T-helper 1 cell treated with Interleukin-12 subunit alpha and Interleukin-12 subunit beta and Interleukin-4 antibody, amounts not matched to agents 30 μg/mL and 1 μg/mL, for 36 hours (primary cell): ENCODE measurements around the gene GBP2.
"Not testable (repeated sequence)": the region's sequence is repeated elsewhere in the genome, so short reads cannot be mapped to it uniquely, and the experiment has no call there.

ENCODE experiments used
- H3K27ac Mint-ChIP-seq: one replicate; pipeline ENCODE4 v1.8.0; 2021; ENCODE audit warnings: mild to moderate bottlenecking, mixed read lengths
- H3K27me3 Mint-ChIP-seq: one replicate; pipeline ENCODE4 v1.8.0; 2021; ENCODE audit warnings: low read depth, mixed read lengths
- H3K36me3 Mint-ChIP-seq: one replicate; pipeline ENCODE4 v1.8.0; 2021; ENCODE audit warnings: low read depth, mixed read lengths
- H3K4me1 Mint-ChIP-seq: one replicate; pipeline ENCODE4 v1.8.0; 2021; ENCODE audit warnings: low read depth, mixed read lengths
- H3K4me3 Mint-ChIP-seq: one replicate; pipeline ENCODE4 v1.8.0; 2021; ENCODE audit warnings: mild to moderate bottlenecking, moderate library complexity, mixed read lengths
- H3K9me3 Mint-ChIP-seq: one replicate; pipeline ENCODE4 v1.8.0; 2021; ENCODE audit warnings: mixed read lengths

Gene GBP2

GRCh38 chr1:89147678-89148658 lies 22.1 kb upstream of the GBP2 start:
- Mint-ChIP-seq H3K9me3 (no peaks in the 10 kb centered on the region), H3K27ac (no peak overlapping the region), H3K36me3 (peaks cover 3% of the 10 kb centered on the region)

DNA sequence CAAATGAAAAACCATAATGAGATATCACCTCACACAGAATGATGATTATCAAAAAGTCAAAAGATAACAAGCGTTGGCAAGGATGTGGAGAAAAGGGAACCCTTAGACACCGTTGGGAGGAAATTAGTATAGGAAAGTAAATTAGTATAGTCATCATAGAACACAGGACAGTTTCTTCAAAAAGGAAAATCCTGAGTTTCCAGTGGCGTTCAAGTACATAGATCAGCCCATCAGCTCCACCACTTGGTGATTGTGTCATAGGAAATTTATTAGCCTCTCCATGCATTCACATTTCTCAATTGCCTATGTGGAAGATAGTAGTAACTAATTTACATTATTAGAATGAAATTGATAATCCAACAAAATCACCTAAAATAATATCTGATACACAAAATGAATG lies 20.8 kb upstream of the GBP2 start:
- peaks cover 3% of the 10 kb centered on the region for H3K36me3 Mint-ChIP-seq

More at GRCh38 chr1:89147678-89148658, 22.1 kb upstream of the GBP2 start:
- Mint-ChIP-seq H3K4me3 (no peak overlapping the region), H3K27me3 (peaks cover 18% of the 10 kb centered on the region), H3K4me1 (peaks cover 11% of the 10 kb centered on the region)

DNA sequence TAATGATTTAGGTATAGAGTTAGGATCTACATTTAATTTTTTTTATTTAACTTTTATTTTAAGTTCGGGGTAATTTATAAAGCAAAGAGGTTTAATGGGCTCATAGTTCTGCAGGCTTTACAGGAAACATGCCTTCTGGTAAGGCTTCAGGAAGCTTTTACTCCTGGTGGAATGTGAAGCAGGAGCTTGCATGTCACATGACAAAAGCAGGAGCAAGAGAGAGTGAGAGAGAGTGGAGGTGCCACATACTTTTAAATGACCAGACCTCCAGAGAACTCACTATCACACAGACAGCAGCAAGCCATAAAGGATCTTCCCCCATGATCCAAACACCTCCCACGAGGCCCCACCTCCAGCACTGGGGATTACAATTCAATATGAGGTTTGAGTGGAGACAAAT lies 17.6 kb upstream of the GBP2 start:
- peaks cover 10% of the 10 kb centered on the region for H3K4me1 Mint-ChIP-seq
- H3K27me3 Mint-ChIP-seq, result peaks cover 18% of the 10 kb centered on the region
- no peak overlapping the region for H3K27ac Mint-ChIP-seq
- H3K4me3 Mint-ChIP-seq, result no peak overlapping the region
- peaks cover 7% of the 10 kb centered on the region for H3K36me3 Mint-ChIP-seq
- H3K9me3 Mint-ChIP-seq, result peaks cover 5% of the 10 kb centered on the region

More for the DNA sequence above, 20.8 kb upstream of the GBP2 start:
- Mint-ChIP-seq H3K27me3 (peaks cover 18% of the 10 kb centered on the region), H3K4me1 (peaks cover 11% of the 10 kb centered on the region), H3K27ac (no peak overlapping the region), H3K4me3 (no peak overlapping the region), H3K9me3 (no peaks in the 10 kb centered on the region)

DNA sequence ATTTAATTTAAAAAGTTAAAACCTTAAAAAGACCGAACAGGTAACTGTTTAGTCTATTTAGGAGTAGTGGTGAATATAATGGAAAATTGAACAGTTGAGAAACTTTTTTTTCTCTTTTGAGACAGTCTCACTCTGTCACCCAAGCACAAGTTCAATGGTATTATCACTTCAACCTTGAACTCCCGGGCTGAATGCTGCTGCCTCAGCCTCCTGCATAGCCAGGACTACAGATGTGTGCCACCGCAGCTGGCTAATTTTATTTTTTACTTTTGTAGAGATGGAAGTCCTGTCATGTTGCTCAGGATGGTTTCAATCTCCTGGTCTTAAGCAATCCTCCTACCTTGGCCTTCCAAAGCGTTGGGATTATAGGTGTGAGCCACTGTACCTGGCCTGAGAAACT lies 16.2 kb upstream of the GBP2 start:
- Mint-ChIP-seq H3K9me3 (peaks cover 19% of the 10 kb centered on the region), H3K27ac (no peak overlapping the region), H3K27me3 (peaks cover 10% of the 10 kb centered on the region), H3K4me1 (peaks cover 10% of the 10 kb centered on the region), H3K4me3 (no peak overlapping the region), H3K36me3 (peaks cover 7% of the 10 kb centered on the region)

- Mint-ChIP-seq H3K4me3 (no peak overlapping the region), H3K27ac (no peak overlapping the region), H3K36me3 (peaks cover 27% of the 10 kb centered on the region), H3K4me1 (peaks cover 13% of the 10 kb centered on the region), H3K9me3 (peaks cover 46% of the 10 kb centered on the region), H3K27me3 (no peaks in the 10 kb centered on the region)
Observed at GRCh38 chr1:89133747-89134146, 7.8 kb upstream of the GBP2 start.

- H3K27me3 Mint-ChIP-seq, result no peaks in the 10 kb centered on the region
- H3K9me3 Mint-ChIP-seq, result peaks cover 22% of the 10 kb centered on the region
- H3K27ac Mint-ChIP-seq, result no peak overlapping the region
- H3K4me3 Mint-ChIP-seq, result no peak overlapping the region
- peaks cover 28% of the 10 kb centered on the region for H3K4me1 Mint-ChIP-seq
- H3K36me3 Mint-ChIP-seq, result peaks cover 27% of the 10 kb centered on the region
Observed at GRCh38 chr1:89130716-89131115, 4.8 kb upstream of the GBP2 start.

- H3K4me1 Mint-ChIP-seq, result peaks cover 28% of the 10 kb centered on the region
- peaks cover 26% of the 10 kb centered on the region for H3K36me3 Mint-ChIP-seq
- no peak overlapping the region for H3K4me3 Mint-ChIP-seq
- H3K27ac Mint-ChIP-seq, result no peak overlapping the region
- peaks cover 14% of the 10 kb centered on the region for H3K9me3 Mint-ChIP-seq
- H3K27me3 Mint-ChIP-seq, result no peaks in the 10 kb centered on the region
Observed at GRCh38 chr1:89129911-89130310, 4.0 kb upstream of the GBP2 start.

- H3K36me3 Mint-ChIP-seq, result peaks cover 29% of the 10 kb centered on the region
- H3K27ac Mint-ChIP-seq, H3K4me3 Mint-ChIP-seq, H3K27me3 Mint-ChIP-seq, H3K9me3 Mint-ChIP-seq: not testable (repeated sequence)
- peaks cover 42% of the 10 kb centered on the region for H3K4me1 Mint-ChIP-seq
Observed at GRCh38 chr1:89128003-89128458, 2.1 kb upstream of the GBP2 start.

- Mint-ChIP-seq H3K36me3 (peaks cover 38% of the 10 kb centered on the region), H3K4me3 (peak overlapping the region; percentile 98), H3K4me1 (peaks cover 50% of the 10 kb centered on the region), H3K27ac (peak overlapping the region; percentile 100)
- not testable (repeated sequence) for H3K27me3 Mint-ChIP-seq, H3K9me3 Mint-ChIP-seq
Observed at GRCh38 chr1:89126602-89127565, 970 bp upstream of the GBP2 start.

DNA sequence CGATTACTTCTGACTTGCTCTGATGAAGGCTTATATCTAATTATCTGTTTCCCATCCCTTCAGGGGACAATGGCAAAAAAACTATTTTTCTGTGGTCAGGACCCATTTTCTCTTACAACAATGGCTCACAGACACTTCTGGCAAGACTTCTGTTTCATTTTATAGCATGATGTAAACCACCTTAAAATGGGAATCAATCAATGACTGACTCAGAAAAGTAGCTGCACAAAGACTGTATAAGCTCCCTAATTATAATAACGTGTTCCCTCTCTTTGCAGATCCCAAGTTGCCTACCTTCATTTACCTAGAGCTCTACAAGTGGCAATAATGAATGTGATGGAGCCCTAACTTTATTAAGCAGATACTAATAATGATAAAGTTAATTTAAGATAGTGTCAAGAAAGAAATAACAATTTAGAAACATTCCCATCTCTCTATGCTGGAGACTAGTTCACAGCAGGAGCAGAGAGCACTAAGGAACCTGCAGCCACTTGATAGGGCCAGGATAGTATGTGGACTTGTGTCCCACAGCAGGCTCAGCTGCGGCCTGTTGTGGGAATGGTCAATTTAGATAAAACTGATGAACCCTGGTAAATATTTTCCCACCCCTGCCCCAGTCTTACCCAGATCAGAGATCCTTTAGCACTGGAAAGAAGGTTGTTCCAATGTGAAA lies 538 bp downstream of the GBP2 start:
- H3K4me3 Mint-ChIP-seq, result peak overlapping the region; percentile 99
- H3K27me3 Mint-ChIP-seq, result no peaks in the 10 kb centered on the region
- H3K4me1 Mint-ChIP-seq, result peaks cover 55% of the 10 kb centered on the region
- peaks cover 8% of the 10 kb centered on the region for H3K9me3 Mint-ChIP-seq
- peak overlapping the region; percentile 98 for H3K27ac Mint-ChIP-seq
- peaks cover 44% of the 10 kb centered on the region for H3K36me3 Mint-ChIP-seq

GRCh38 chr1:89121641-89122040 lies 4.3 kb downstream of the GBP2 start:
- no peaks in the 10 kb centered on the region for H3K27me3 Mint-ChIP-seq
- H3K4me3 Mint-ChIP-seq, result no peak overlapping the region
- H3K9me3 Mint-ChIP-seq, result no peaks in the 10 kb centered on the region
- H3K4me1 Mint-ChIP-seq, result peaks cover 34% of the 10 kb centered on the region
- no peak overlapping the region for H3K27ac Mint-ChIP-seq
- peaks cover 41% of the 10 kb centered on the region for H3K36me3 Mint-ChIP-seq

DNA sequence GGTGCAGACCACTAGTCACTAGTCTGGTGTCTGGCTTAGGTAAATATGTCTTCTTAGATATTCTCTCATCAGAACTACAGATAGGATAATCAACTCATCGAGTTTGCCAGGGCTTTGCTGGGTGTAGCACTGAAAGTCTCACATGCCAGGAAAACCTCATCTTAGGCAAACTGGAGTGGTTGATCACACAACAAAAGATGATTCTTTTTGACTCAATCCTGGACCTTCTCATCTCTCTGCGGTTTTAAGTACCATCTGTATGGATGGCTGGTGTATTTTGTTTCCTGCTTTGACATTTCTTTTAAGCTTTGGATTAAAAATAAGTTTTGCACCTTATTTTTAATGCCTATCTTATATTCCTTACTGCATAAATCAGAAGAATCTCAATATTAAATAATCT lies 11.3 kb downstream of the GBP2 start:
- Mint-ChIP-seq H3K36me3 (peaks cover 66% of the 10 kb centered on the region), H3K27ac (no peak overlapping the region), H3K4me1 (peaks cover 34% of the 10 kb centered on the region)

DNA sequence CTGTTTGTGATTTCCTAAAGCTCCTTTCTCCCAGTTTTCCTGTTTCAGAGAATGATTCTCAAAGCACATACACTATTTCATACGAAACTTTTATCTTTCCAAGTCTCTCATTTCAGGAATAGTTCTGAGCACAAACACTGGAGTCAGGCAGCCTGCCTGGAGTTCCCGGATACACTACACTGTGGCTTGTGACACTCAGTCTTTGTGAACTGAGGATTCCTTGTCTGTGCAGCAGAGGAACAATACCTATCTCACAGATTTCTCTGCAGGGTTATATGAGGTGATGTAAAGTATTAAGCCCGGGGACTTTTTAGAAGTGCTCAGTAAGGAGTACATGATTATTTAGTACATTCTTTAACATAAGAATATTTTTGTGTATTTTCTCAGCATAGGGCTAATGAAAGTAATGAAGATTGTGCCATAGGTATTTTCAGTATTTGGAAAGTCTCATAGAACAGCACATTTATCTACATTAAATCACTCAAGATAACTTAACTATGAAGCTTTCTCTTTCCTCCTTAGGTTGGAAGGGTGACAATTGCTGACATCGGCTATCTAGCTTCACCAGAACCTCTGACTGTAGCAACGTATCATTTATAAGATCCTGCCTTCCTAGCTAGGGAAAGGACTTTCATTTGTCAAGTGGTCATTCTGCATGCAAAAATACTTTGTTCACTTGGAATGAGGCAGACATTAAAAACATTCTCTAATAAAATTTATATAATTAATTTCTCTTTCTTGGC lies 12.9 kb downstream of the GBP2 start:
- peaks cover 36% of the 10 kb centered on the region for H3K4me1 Mint-ChIP-seq
- H3K9me3 Mint-ChIP-seq, result no peaks in the 10 kb centered on the region
- H3K4me3 Mint-ChIP-seq, result no peak overlapping the region
- no peaks in the 10 kb centered on the region for H3K27me3 Mint-ChIP-seq
- no peak overlapping the region for H3K27ac Mint-ChIP-seq
- peaks cover 82% of the 10 kb centered on the region for H3K36me3 Mint-ChIP-seq

More for the DNA sequence above, 11.3 kb downstream of the GBP2 start:
- Mint-ChIP-seq H3K4me3 (no peak overlapping the region), H3K27me3 (no peaks in the 10 kb centered on the region), H3K9me3 (no peaks in the 10 kb centered on the region)
